Chondrocyte (in vitro differentiated cells): ENCODE measurements around the gene NFKBIE. TPM values are rescaled to one million over a fixed set of nuclear protein-coding genes. Genes with fewer than 3 reads are reported as not detected.

Experiments used
- DNase-seq: peaks from one replicate; pipeline ENCODE4 v3.0.0; 2021; ENCODE audit warnings: mixed read lengths, low spot score
- H3K27ac Mint-ChIP-seq: one replicate; pipeline ENCODE4 v1.8.0; 2021; ENCODE audit warnings: mild to moderate bottlenecking, moderate library complexity, mixed read lengths; ENCODE audit not compliant: unreplicated experiment
- H3K27me3 Mint-ChIP-seq: 2 replicates; pipeline ENCODE4 v1.8.0; 2021; ENCODE audit warnings: low read depth, mixed read lengths
- H3K36me3 Mint-ChIP-seq: 2 replicates; pipeline ENCODE4 v1.8.0; 2021; ENCODE audit warnings: low read depth, mixed read lengths
- H3K4me1 Mint-ChIP-seq: 2 replicates; pipeline ENCODE4 v1.8.0; 2021; ENCODE audit warnings: low read depth, mild to moderate bottlenecking, mixed read lengths
- H3K4me3 Mint-ChIP-seq: one replicate; pipeline ENCODE4 v1.8.0; 2021; ENCODE audit warnings: mild to moderate bottlenecking, moderate library complexity, mixed read lengths; ENCODE audit not compliant: unreplicated experiment
- H3K9me3 Mint-ChIP-seq: 2 replicates; pipeline ENCODE4 v1.8.0; 2021; ENCODE audit warnings: low read depth, mixed read lengths
- CTCF ChIP-seq: fragments of 200-600 bp; sonication (generic); IDR thresholded peaks from 2 replicates; pipeline ENCODE4 v1.5.0; 2021; ENCODE audit warnings: antibody characterized with exemption, mild to moderate bottlenecking, moderate library complexity
- total RNA-seq: library from RNA; stranded (reverse); gene quantifications from 3 replicates; pipeline ENCODE4 v1.2.1, GENCODE V29; 2021

Gene NFKBIE
- total RNA-seq, 1 donor from 2014 or later: 6.2 TPM

GRCh38 chr6:44228836-44229235 is 36.5 kb downstream of the NFKBIE start:
- DNase-seq: peak; percentile 35
- Mint-ChIP-seq H3K9me3 (no peaks in the 10 kb centered on the region), H3K27me3 (no peaks in the 10 kb centered on the region), H3K36me3 (peaks cover 21% of the 10 kb centered on the region), H3K27ac (peak overlapping the region; percentile 27), H3K4me1 (peaks cover 75% of the 10 kb centered on the region), H3K4me3 (no peak overlapping the region)
- TF ChIP-seq CTCF: no peak

- Mint-ChIP-seq H3K4me3 (no peak overlapping the region), H3K27me3 (no peaks in the 10 kb centered on the region), H3K4me1 (peaks cover 71% of the 10 kb centered on the region), H3K36me3 (peaks cover 18% of the 10 kb centered on the region), H3K27ac (peak overlapping the region; percentile 27), H3K9me3 (no peaks in the 10 kb centered on the region)
- DNase-seq: no peak
- TF ChIP-seq CTCF: no peak
Observed at GRCh38 chr6:44228433-44228832, 36.9 kb downstream of the NFKBIE start.

GRCh38 chr6:44228031-44228430 is 37.3 kb downstream of the NFKBIE start:
- no peak for DNase-seq
- no peak overlapping the region for H3K4me3 Mint-ChIP-seq
- H3K27ac Mint-ChIP-seq: peak overlapping the region; percentile 32
- TF ChIP-seq CTCF: no peak
- H3K36me3 Mint-ChIP-seq: peaks cover 18% of the 10 kb centered on the region
- H3K27me3 Mint-ChIP-seq: no peaks in the 10 kb centered on the region
- H3K4me1 Mint-ChIP-seq: peaks cover 69% of the 10 kb centered on the region
- H3K9me3 Mint-ChIP-seq: no peaks in the 10 kb centered on the region

- DNase-seq: no peak
- peaks cover 14% of the 10 kb centered on the region for H3K36me3 Mint-ChIP-seq
- peak overlapping the region; percentile 32 for H3K27ac Mint-ChIP-seq
- H3K4me1 Mint-ChIP-seq: peaks cover 73% of the 10 kb centered on the region
- H3K9me3 Mint-ChIP-seq: no peaks in the 10 kb centered on the region
- H3K27me3 Mint-ChIP-seq: no peaks in the 10 kb centered on the region
- no peak for TF ChIP-seq CTCF
- H3K4me3 Mint-ChIP-seq: peak overlapping the region; percentile 70
Observed at GRCh38 chr6:44227148-44227793, 38.1 kb downstream of the NFKBIE start.

GRCh38 chr6:44226368-44227147 is 38.8 kb downstream of the NFKBIE start:
- H3K4me1 Mint-ChIP-seq: peaks cover 80% of the 10 kb centered on the region
- H3K9me3 Mint-ChIP-seq: no peaks in the 10 kb centered on the region
- no peak for TF ChIP-seq CTCF
- DNase-seq: no peak
- no peaks in the 10 kb centered on the region for H3K27me3 Mint-ChIP-seq
- peak overlapping the region; percentile 76 for H3K27ac Mint-ChIP-seq
- H3K36me3 Mint-ChIP-seq: peaks cover 12% of the 10 kb centered on the region
- H3K4me3 Mint-ChIP-seq: peak overlapping the region; percentile 70
